ENCODE measurements around the gene VAC14. TPM values are rescaled to one million over a fixed set of nuclear protein-coding genes. Genes with fewer than 3 reads are reported as not detected.

Gene VAC14
- total RNA-seq, 1 donor from 2014 or later: 18.4 TPM

DNA sequence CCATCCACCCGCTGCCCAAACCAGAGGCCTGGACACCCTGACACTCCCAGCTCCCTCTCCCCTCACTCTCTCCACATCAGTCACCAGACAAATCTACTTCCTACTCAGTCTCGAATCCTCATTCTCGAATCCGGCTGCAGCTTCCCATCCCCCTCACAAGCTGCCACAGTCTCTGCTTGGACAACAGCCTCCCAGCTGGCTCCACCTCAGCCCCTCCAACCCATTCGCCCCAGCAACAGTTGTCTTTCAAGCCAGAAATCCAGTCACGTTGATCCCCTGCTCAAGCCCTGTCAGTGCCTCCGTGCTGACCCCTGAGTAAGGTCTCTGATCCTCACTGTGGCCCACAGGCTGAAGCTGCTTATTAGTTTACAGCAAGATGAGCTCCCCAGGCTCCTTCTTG lies 70.9 kb downstream of the VAC14 start:
- DNase-seq (ENCODE audit: low read depth): no peak
- H3K4me3 ChIP-seq (ENCODE audit: low read depth, low read length): no peak overlapping the region
- no peak for TF ChIP-seq CTCF (IDR thresholded peaks at IDR 0.05; ENCODE audit: insufficient read depth, low read length, severe bottlenecking)
- no peaks in the 10 kb centered on the region for H3K27me3 ChIP-seq (ENCODE audit: control insufficient read depth, insufficient read depth, low read length)
- FAIRE-seq: no peak
- peaks cover 6% of the 10 kb centered on the region for H3K36me3 ChIP-seq (ENCODE audit: control insufficient read depth, insufficient read depth, low read length)

DNA sequence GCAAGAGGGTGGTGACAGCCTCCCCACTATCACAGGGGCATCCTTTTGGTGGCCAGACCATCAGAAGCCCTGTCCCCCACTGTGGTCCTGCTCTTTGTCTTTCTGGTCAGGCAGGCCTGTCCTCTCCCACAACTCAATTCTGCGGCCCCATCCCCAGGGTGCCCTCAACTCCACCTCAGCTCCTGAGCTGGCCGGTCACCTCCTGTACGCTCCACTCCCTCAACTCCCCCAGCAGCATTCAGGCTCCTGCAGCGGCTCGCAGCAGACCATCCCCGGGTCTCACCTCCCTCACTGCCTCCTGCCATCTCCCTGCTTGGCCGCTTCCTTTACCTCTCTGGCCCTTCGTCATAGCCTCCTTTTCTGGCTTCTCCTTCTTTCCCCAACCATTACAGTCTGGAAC lies 71.7 kb downstream of the VAC14 start:
- DNase-seq (ENCODE audit: low read depth) (no peak), FAIRE-seq (no peak)
- Histone ChIP-seq H3K4me3 (ENCODE audit: low read depth, low read length) (no peak overlapping the region), H3K27me3 (ENCODE audit: control insufficient read depth, insufficient read depth, low read length) (no peaks in the 10 kb centered on the region), H3K36me3 (ENCODE audit: control insufficient read depth, insufficient read depth, low read length) (peaks cover 6% of the 10 kb centered on the region)
- TF ChIP-seq CTCF (IDR thresholded peaks at IDR 0.05; ENCODE audit: insufficient read depth, low read length, severe bottlenecking): no peak

- DNase-seq (ENCODE audit: low read depth): no peak
- no peak for FAIRE-seq
- H3K4me3 ChIP-seq (ENCODE audit: low read depth, low read length): no peak overlapping the region
- no peaks in the 10 kb centered on the region for H3K27me3 ChIP-seq (ENCODE audit: control insufficient read depth, insufficient read depth, low read length)
- H3K36me3 ChIP-seq (ENCODE audit: control insufficient read depth, insufficient read depth, low read length): peaks cover 7% of the 10 kb centered on the region
- no peak for TF ChIP-seq CTCF (IDR thresholded peaks at IDR 0.05; ENCODE audit: insufficient read depth, low read length, severe bottlenecking)
Measured at GRCh38 chr16:70728150-70728549, 72.8 kb downstream of the VAC14 start.

- Histone ChIP-seq H3K36me3 (ENCODE audit: control insufficient read depth, insufficient read depth, low read length) (peaks cover 7% of the 10 kb centered on the region), H3K4me3 (ENCODE audit: low read depth, low read length) (no peak overlapping the region), H3K27me3 (ENCODE audit: control insufficient read depth, insufficient read depth, low read length) (no peaks in the 10 kb centered on the region)
- no peak for FAIRE-seq
- DNase-seq (ENCODE audit: low read depth): no peak
- TF ChIP-seq CTCF (IDR thresholded peaks at IDR 0.05; ENCODE audit: insufficient read depth, low read length, severe bottlenecking): no peak
Measured at GRCh38 chr16:70726892-70727361, 74.0 kb downstream of the VAC14 start.

GRCh38 chr16:70725912-70726828 lies 74.8 kb downstream of the VAC14 start:
- Histone ChIP-seq H3K4me3 (ENCODE audit: low read depth, low read length) (no peak overlapping the region), H3K27me3 (ENCODE audit: control insufficient read depth, insufficient read depth, low read length) (no peaks in the 10 kb centered on the region), H3K36me3 (ENCODE audit: control insufficient read depth, insufficient read depth, low read length) (peaks cover 6% of the 10 kb centered on the region)
- TF ChIP-seq CTCF (IDR thresholded peaks at IDR 0.05; ENCODE audit: insufficient read depth, low read length, severe bottlenecking): no peak
- no peak for FAIRE-seq
- DNase-seq (ENCODE audit: low read depth): no peak
